Measurements from ENCODE around the gene OASL.

The OASL gene

GRCh38 chr12:121033625-121034349 lies 5.3 kb downstream of the OASL start:
- no peaks in the 10 kb centered on the region for H3K9me3 ChIP-seq
- H3K4me1 ChIP-seq (ENCODE audit: control insufficient read depth in 1 of 2, insufficient read depth in 1 of 2, low read depth in 1 of 2, low read length in 1 of 2) = peaks cover 20 to 27% of the 10 kb centered on the region in 2 experiments
- TF ChIP-seq, protein P1, sequence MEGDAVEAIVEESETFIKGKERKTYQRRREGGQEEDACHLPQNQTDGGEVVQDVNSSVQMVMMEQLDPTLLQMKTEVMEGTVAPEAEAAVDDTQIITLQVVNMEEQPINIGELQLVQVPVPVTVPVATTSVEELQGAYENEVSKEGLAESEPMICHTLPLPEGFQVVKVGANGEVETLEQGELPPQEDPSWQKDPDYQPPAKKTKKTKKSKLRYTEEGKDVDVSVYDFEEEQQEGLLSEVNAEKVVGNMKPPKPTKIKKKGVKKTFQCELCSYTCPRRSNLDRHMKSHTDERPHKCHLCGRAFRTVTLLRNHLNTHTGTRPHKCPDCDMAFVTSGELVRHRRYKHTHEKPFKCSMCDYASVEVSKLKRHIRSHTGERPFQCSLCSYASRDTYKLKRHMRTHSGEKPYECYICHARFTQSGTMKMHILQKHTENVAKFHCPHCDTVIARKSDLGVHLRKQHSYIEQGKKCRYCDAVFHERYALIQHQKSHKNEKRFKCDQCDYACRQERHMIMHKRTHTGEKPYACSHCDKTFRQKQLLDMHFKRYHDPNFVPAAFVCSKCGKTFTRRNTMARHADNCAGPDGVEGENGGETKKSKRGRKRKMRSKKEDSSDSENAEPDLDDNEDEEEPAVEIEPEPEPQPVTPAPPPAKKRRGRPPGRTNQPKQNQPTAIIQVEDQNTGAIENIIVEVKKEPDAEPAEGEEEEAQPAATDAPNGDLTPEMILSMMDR (IDR thresholded peaks at IDR 0.05) = no peak
- H3K27me3 ChIP-seq = peaks cover 5% of the 10 kb centered on the region
- H3K36me3 ChIP-seq = peaks cover 4% of the 10 kb centered on the region
- H3K27ac ChIP-seq = no peak overlapping the region
- H3K4me3 ChIP-seq (ENCODE audit: low read depth in 1 of 2, low read length in 1 of 2) = no peak overlapping the region

- Histone ChIP-seq H3K4me1 (ENCODE audit: control insufficient read depth in 1 of 2, insufficient read depth in 1 of 2, low read depth in 1 of 2, low read length in 1 of 2) (peaks cover 19 to 20% of the 10 kb centered on the region in 2 experiments), H3K27ac (no peak overlapping the region), H3K4me3 (ENCODE audit: low read depth in 1 of 2, low read length in 1 of 2) (no peak overlapping the region), H3K9me3 (no peaks in the 10 kb centered on the region), H3K27me3 (no peaks in the 10 kb centered on the region), H3K36me3 (peaks cover 4% of the 10 kb centered on the region)
- TF ChIP-seq, protein P1 (IDR thresholded peaks at IDR 0.05) = no peak
These were observed 8.4 kb downstream of the OASL start for GRCh38 chr12:121030576-121031212.

DNA sequence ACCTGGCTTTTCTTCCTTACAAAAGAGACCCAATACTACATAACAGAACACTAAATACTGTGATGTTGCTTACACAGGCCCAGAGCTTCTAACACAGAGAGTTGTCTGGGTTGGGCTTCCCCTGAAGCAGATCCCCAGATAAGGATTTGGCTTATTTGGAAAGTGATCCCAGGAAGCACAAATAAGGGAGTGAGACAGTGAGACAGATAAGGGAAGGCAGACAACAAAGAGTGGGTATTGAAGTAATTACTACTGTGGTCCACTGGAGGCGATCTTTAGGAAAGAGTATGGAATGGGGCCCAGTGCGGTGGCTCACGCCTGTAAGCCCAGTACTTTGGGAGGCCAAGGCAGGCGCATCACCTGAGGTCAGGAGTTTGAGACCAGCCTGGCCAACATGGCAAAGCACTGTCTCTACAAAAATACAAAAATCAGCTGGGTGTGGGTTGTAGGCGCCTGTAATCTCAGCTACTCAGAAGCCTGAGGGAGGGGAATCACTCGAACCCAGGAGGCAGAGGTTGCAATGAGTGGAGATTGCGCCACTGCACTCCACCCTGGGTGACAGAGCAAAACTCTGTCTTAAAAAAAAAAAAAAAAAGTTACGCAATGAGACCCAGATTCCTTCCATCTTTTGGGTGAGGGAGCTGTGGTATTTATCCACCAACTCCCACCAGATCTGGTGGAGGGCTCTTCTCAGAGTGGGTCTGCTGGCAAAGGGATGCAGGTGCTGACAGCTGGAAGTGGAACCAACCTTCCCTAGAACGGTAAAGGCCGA lies 12.6 kb downstream of the OASL start:
- Histone ChIP-seq H3K36me3 (peaks cover 4% of the 10 kb centered on the region), H3K27me3 (no peaks in the 10 kb centered on the region)

GRCh38 chr12:121025442-121026226 lies 13.4 kb downstream of the OASL start:
- Histone ChIP-seq H3K36me3 (peaks cover 4% of the 10 kb centered on the region), H3K4me1 (ENCODE audit: control insufficient read depth in 1 of 2, insufficient read depth in 1 of 2, low read depth in 1 of 2, low read length in 1 of 2) (peaks cover 35 to 38% of the 10 kb centered on the region in 2 experiments), H3K27me3 (no peaks in the 10 kb centered on the region), H3K4me3 (ENCODE audit: low read depth in 1 of 2, low read length in 1 of 2) (no peak overlapping the region), H3K27ac (peak overlapping the region; percentile 87), H3K9me3 (no peaks in the 10 kb centered on the region)
- TF ChIP-seq, protein P1 (IDR thresholded peaks at IDR 0.05) = no peak

More for the DNA sequence above, 12.6 kb downstream of the OASL start:
- Histone ChIP-seq H3K4me1 (ENCODE audit: control insufficient read depth in 1 of 2, insufficient read depth in 1 of 2, low read depth in 1 of 2, low read length in 1 of 2) (peaks cover 35 to 38% of the 10 kb centered on the region in 2 experiments), H3K4me3 (ENCODE audit: low read depth in 1 of 2, low read length in 1 of 2) (peak overlapping the region in 1 of 2 experiments; percentile 3), H3K27ac (peak overlapping the region; percentile 87), H3K9me3 (no peaks in the 10 kb centered on the region)
- TF ChIP-seq, protein P1 (IDR thresholded peaks at IDR 0.05) = no peak

DNA sequence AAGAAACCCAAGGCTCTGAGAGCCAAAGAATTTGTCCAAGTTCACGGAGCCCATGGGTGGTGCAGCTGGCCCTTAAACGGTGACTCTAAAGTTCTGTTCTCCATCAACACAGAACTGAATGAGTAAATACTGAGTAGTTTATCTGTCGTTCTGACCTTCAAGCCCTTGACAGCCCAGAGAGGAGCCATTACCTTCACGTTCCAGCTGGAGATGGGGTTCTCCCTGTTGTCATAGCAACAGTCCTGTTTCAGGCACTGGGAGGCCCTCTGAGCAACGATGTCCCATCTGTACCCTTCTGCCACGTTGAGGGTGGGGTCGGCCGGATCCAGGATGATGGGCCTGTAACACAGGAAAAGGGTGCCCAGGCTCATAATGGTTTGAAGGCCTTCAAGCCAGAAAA lies 15.2 kb downstream of the OASL start:
- H3K27me3 ChIP-seq = no peaks in the 10 kb centered on the region
- TF ChIP-seq, protein P1 (IDR thresholded peaks at IDR 0.05) = no peak
- H3K4me1 ChIP-seq (ENCODE audit: control insufficient read depth in 1 of 2, insufficient read depth in 1 of 2, low read depth in 1 of 2, low read length in 1 of 2) = peaks cover 39 to 43% of the 10 kb centered on the region in 2 experiments
- H3K9me3 ChIP-seq = no peaks in the 10 kb centered on the region
- H3K36me3 ChIP-seq = peaks cover 9% of the 10 kb centered on the region
- H3K4me3 ChIP-seq (ENCODE audit: low read depth in 1 of 2, low read length in 1 of 2) = no peak overlapping the region
- peak overlapping the region; percentile 87 for H3K27ac ChIP-seq
